HL-60 (cell line): ENCODE measurements around the gene NCAPD3.

ENCODE experiments used
- GABPA ChIP-seq: IDR thresholded peaks from 2 replicates; pipeline ENCODE4 v1.6.1; 2012; ENCODE audit warnings: low read depth
- POLR2AphosphoS5 ChIP-seq: IDR thresholded peaks from 2 replicates; pipeline ENCODE4 v1.6.1; 2012; ENCODE audit warnings: low read depth
- SPI1 ChIP-seq: IDR thresholded peaks from 2 replicates; pipeline ENCODE4 v1.6.1; 2012; ENCODE audit warnings: low read depth, mild to moderate bottlenecking, borderline replicate concordance
- TF ChIP-seq, protein P1 (sequence below): IDR thresholded peaks from one replicate; pipeline ENCODE4 v1.5.1; 2011; ENCODE audit warnings: low read length, control low read depth, inconsistent platforms; ENCODE audit not compliant: insufficient read depth
- TF ChIP-seq, protein P2 (sequence below): IDR thresholded peaks from 2 replicates; pipeline ENCODE4 v1.6.1; 2012; ENCODE audit warnings: low read depth; ENCODE audit not compliant: insufficient replicate concordance

DNA sequence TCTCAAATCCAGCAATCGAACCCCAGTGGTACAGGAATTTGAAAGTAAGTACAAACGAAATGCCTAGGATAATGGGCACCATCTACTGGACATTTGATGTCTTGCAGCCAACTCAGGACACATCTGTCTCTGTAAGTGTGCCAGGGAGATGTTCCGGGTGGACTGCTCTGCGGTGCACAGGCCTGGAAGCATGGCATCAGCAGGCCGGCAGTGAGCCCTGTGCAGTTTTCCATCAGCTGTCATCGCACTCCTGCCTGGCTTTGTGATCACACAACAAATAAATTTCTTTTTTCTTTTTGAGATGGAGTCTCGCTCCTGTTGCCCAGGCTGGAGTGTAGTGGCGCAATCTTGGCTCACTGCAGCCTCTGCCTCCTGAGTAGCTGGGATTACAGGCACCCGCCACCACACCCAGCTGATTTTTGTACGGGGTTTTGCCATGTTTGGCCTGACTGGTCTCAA lies 83.9 kb downstream of the NCAPD3 start:
- TF ChIP-seq, protein P1, sequence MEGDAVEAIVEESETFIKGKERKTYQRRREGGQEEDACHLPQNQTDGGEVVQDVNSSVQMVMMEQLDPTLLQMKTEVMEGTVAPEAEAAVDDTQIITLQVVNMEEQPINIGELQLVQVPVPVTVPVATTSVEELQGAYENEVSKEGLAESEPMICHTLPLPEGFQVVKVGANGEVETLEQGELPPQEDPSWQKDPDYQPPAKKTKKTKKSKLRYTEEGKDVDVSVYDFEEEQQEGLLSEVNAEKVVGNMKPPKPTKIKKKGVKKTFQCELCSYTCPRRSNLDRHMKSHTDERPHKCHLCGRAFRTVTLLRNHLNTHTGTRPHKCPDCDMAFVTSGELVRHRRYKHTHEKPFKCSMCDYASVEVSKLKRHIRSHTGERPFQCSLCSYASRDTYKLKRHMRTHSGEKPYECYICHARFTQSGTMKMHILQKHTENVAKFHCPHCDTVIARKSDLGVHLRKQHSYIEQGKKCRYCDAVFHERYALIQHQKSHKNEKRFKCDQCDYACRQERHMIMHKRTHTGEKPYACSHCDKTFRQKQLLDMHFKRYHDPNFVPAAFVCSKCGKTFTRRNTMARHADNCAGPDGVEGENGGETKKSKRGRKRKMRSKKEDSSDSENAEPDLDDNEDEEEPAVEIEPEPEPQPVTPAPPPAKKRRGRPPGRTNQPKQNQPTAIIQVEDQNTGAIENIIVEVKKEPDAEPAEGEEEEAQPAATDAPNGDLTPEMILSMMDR, result peak; percentile 81
- TF ChIP-seq SPI1 (no peak), GABPA (no peak), POLR2AphosphoS5 (no peak)
- TF ChIP-seq, protein P2, sequence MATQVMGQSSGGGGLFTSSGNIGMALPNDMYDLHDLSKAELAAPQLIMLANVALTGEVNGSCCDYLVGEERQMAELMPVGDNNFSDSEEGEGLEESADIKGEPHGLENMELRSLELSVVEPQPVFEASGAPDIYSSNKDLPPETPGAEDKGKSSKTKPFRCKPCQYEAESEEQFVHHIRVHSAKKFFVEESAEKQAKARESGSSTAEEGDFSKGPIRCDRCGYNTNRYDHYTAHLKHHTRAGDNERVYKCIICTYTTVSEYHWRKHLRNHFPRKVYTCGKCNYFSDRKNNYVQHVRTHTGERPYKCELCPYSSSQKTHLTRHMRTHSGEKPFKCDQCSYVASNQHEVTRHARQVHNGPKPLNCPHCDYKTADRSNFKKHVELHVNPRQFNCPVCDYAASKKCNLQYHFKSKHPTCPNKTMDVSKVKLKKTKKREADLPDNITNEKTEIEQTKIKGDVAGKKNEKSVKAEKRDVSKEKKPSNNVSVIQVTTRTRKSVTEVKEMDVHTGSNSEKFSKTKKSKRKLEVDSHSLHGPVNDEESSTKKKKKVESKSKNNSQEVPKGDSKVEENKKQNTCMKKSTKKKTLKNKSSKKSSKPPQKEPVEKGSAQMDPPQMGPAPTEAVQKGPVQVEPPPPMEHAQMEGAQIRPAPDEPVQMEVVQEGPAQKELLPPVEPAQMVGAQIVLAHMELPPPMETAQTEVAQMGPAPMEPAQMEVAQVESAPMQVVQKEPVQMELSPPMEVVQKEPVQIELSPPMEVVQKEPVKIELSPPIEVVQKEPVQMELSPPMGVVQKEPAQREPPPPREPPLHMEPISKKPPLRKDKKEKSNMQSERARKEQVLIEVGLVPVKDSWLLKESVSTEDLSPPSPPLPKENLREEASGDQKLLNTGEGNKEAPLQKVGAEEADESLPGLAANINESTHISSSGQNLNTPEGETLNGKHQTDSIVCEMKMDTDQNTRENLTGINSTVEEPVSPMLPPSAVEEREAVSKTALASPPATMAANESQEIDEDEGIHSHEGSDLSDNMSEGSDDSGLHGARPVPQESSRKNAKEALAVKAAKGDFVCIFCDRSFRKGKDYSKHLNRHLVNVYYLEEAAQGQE, result no peak
